Measurements from ENCODE around the gene SYP.

- TF ChIP-seq POLR2AphosphoS5 (IDR thresholded peaks at IDR 0.05): no peak
- TF ChIP-seq CTCF (IDR thresholded peaks at IDR 0.05): no peak
These were observed 24.3 kb downstream of the SYP start for GRCh38 chrX:49175435-49176274.

All from prostate gland (tissue), 2 donors.